MM.1S (cell line): ENCODE measurements around the gene CHPF2.

ENCODE experiments used
- DNase-seq: peaks from one replicate; pipeline ENCODE4 v3.0.0-alpha.2; 2015
- H2AFZ ChIP-seq: fragments of 300-600 bp; sonication (generic); 2 replicates; pipeline ENCODE4 v1.6.0; 2016; ENCODE audit warnings: antibody characterized with exemption, low read length
- H3F3A ChIP-seq: fragments of 300-600 bp; sonication (generic); 2 replicates; pipeline ENCODE4 v1.6.1; 2016; ENCODE audit warnings: mild to moderate bottlenecking, antibody characterized with exemption, low read length, moderate library complexity, mixed read lengths; ENCODE audit not compliant: insufficient read depth
- H3K27ac ChIP-seq: fragments of 300-600 bp; sonication (generic); 2 replicates; pipeline ENCODE4 v1.5.1; 2016; ENCODE audit warnings: mild to moderate bottlenecking, low read length
- H3K27me3 ChIP-seq: fragments of 300-600 bp; sonication (generic); replicated peaks from 2 replicates; pipeline ENCODE4 v1.6.0; 2016; ENCODE audit warnings: low read length; ENCODE audit not compliant: insufficient read depth
- H3K36me3 ChIP-seq: fragments of 300-600 bp; sonication (generic); replicated peaks from 2 replicates; pipeline ENCODE4 v1.6.1; 2016; ENCODE audit warnings: mild to moderate bottlenecking, low read length, mixed read lengths; ENCODE audit not compliant: insufficient read depth
- H3K4me1 ChIP-seq: fragments of 300-600 bp; sonication (generic); 2 replicates; pipeline ENCODE4 v1.6.1; 2016; ENCODE audit warnings: low read length, mixed read lengths
- H3K4me2 ChIP-seq: fragments of 300-600 bp; sonication (generic); 2 replicates; pipeline ENCODE4 v1.6.0; 2016; ENCODE audit warnings: low read depth, low read length
- H3K4me3 ChIP-seq: fragments of 300-600 bp; sonication (generic); 2 replicates; pipeline ENCODE4 v1.5.1; 2016; ENCODE audit warnings: low read length, mixed read lengths
- H3K79me2 ChIP-seq: fragments of 300-600 bp; sonication (generic); 2 replicates; pipeline ENCODE4 v1.6.1; 2016; ENCODE audit warnings: mixed run types, low read length, mixed read lengths
- H3K9ac ChIP-seq: fragments of 300-600 bp; sonication (generic); 2 replicates; pipeline ENCODE4 v1.6.1; 2016; ENCODE audit warnings: low read length, mixed read lengths
- H3K9me2 ChIP-seq: fragments of 300-600 bp; sonication (generic); replicated peaks from 2 replicates; pipeline ENCODE4 v1.6.1; 2016; ENCODE audit warnings: mild to moderate bottlenecking, low read length, mixed read lengths; ENCODE audit not compliant: insufficient read depth
- H3K9me3 ChIP-seq: fragments of 300-600 bp; sonication (generic); replicated peaks from 2 replicates; pipeline ENCODE4 v1.6.1; 2016; ENCODE audit warnings: mild to moderate bottlenecking, low read length, mixed read lengths; ENCODE audit not compliant: insufficient read depth
- H4K20me1 ChIP-seq: fragments of 300-600 bp; sonication (generic); 2 replicates; pipeline ENCODE4 v1.6.1; 2016; ENCODE audit warnings: mild to moderate bottlenecking, low read length, moderate library complexity, mixed read lengths; ENCODE audit not compliant: insufficient read depth
- CTCF ChIP-seq: fragments of 300-600 bp; sonication (generic); IDR thresholded peaks from 2 replicates; pipeline ENCODE4 v1.5.1; 2016; ENCODE audit warnings: antibody characterized with exemption, low read length, mixed read lengths
- EZH2 ChIP-seq: fragments of 300-600 bp; sonication (generic); optimal IDR thresholded peaks from 2 replicates; pipeline ENCODE3; 2017; ENCODE audit warnings: low read depth, mild to moderate bottlenecking, antibody characterized with exemption, low read length, mixed read lengths
- EZH2phosphoT487 ChIP-seq: fragments of 300-600 bp; sonication (generic); IDR thresholded peaks from 2 replicates; pipeline ENCODE4 v1.6.1; 2018; ENCODE audit warnings: antibody characterized with exemption, low read length

CHPF2 gene

GRCh38 chr7:151198945-151199848, 33.1 kb upstream of the CHPF2 start:
- Histone ChIP-seq H2AFZ (no peak overlapping the region), H3K9me3 (no peaks in the 10 kb centered on the region), H3K9ac (no peak overlapping the region), H3K79me2 (no peaks in the 10 kb centered on the region), H3K27ac (no peak overlapping the region), H3K36me3 (no peaks in the 10 kb centered on the region), H3K9me2 (no peaks in the 10 kb centered on the region), H3K4me3 (no peak overlapping the region), H4K20me1 (no peaks in the 10 kb centered on the region), H3K4me1 (no peaks in the 10 kb centered on the region), H3F3A (no peaks in the 10 kb centered on the region), H3K4me2 (no peak overlapping the region), H3K27me3 (peaks cover 100% of the 10 kb centered on the region)
- no peak for DNase-seq
- TF ChIP-seq EZH2phosphoT487 (no peak), CTCF (no peak), EZH2 (no peak)

DNA sequence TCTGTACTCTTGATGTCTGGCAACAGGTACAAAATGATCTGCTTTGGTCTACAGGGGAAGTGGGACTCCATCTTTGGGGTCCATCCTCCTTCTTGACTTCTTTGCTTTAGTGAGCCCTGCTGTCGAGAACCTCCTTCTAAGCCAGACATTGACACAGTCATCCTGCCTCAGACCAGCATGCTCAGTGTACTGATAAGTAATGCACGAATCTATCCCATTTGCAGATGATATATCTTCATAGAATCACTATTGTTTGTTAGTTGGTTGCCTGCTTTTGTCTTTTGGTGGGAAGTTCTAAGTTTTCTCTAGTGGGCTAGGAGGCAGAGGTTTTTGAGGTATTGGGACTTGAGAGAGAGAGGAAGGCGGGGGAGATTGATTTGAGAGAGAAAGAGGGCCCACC, 30.9 kb upstream of the CHPF2 start:
- Histone ChIP-seq H3K9me3 (no peaks in the 10 kb centered on the region), H2AFZ (no peak overlapping the region), H3F3A (no peaks in the 10 kb centered on the region), H3K9ac (no peak overlapping the region), H3K27ac (no peak overlapping the region), H3K9me2 (no peaks in the 10 kb centered on the region), H3K79me2 (no peaks in the 10 kb centered on the region), H3K27me3 (peaks cover 100% of the 10 kb centered on the region), H4K20me1 (no peaks in the 10 kb centered on the region), H3K36me3 (no peaks in the 10 kb centered on the region), H3K4me3 (no peak overlapping the region), H3K4me2 (no peak overlapping the region), H3K4me1 (no peaks in the 10 kb centered on the region)
- no peak for TF ChIP-seq EZH2
- TF ChIP-seq EZH2phosphoT487: no peak
- DNase-seq: no peak

GRCh38 chr7:151201751-151202150, 30.5 kb upstream of the CHPF2 start:
- DNase-seq: no peak
- Histone ChIP-seq H3K27ac (no peak overlapping the region), H2AFZ (no peak overlapping the region), H3K79me2 (no peaks in the 10 kb centered on the region), H3K4me3 (no peak overlapping the region), H3K4me1 (no peaks in the 10 kb centered on the region), H3K36me3 (no peaks in the 10 kb centered on the region), H3F3A (no peaks in the 10 kb centered on the region), H3K9ac (no peak overlapping the region), H3K9me3 (no peaks in the 10 kb centered on the region), H4K20me1 (no peaks in the 10 kb centered on the region), H3K9me2 (no peaks in the 10 kb centered on the region), H3K4me2 (no peak overlapping the region), H3K27me3 (peaks cover 100% of the 10 kb centered on the region)
- TF ChIP-seq EZH2phosphoT487: no peak
- TF ChIP-seq CTCF: no peak
- TF ChIP-seq EZH2: no peak

GRCh38 chr7:151202836-151203235, 29.4 kb upstream of the CHPF2 start:
- Histone ChIP-seq H2AFZ (no peak overlapping the region), H3K4me2 (no peak overlapping the region), H3K9ac (no peak overlapping the region), H3K36me3 (no peaks in the 10 kb centered on the region), H3K79me2 (no peaks in the 10 kb centered on the region), H3K27ac (no peak overlapping the region), H3F3A (no peaks in the 10 kb centered on the region), H3K4me3 (no peak overlapping the region), H3K9me3 (no peaks in the 10 kb centered on the region), H3K4me1 (no peaks in the 10 kb centered on the region), H4K20me1 (no peaks in the 10 kb centered on the region), H3K9me2 (no peaks in the 10 kb centered on the region), H3K27me3 (peaks cover 97% of the 10 kb centered on the region)
- no peak for DNase-seq
- TF ChIP-seq CTCF (no peak), EZH2phosphoT487 (no peak), EZH2 (no peak)
